Activated CD4-positive, alpha-beta T cell treated with anti-CD3 and anti-CD28 coated beads, Interleukin-2, Interleukin-6, amounts not matched to agents 100 ng/mL and 50 ng/mL, durations not matched to agents 16 hours and 8 hours (primary cell): ENCODE results near the gene SEPTIN8.
"Not testable (repeated sequence)": the region's sequence is repeated elsewhere in the genome, so short reads cannot be mapped to it uniquely, and the experiment has no call there.

Source experiments
- DNase-seq: peaks from one replicate; pipeline ENCODE4 v3.0.0-alpha.2; 2020

The SEPTIN8 gene

GRCh38 chr5:132812123-132812765 is 35.2 kb upstream of the SEPTIN8 start:
- DNase-seq, result no peak

- DNase-seq, result no peak
Observed at GRCh38 chr5:132810605-132811004, 33.6 kb upstream of the SEPTIN8 start.

GRCh38 chr5:132808866-132809265 is 31.8 kb upstream of the SEPTIN8 start:
- DNase-seq, result no peak

GRCh38 chr5:132808448-132808847 is 31.4 kb upstream of the SEPTIN8 start:
- DNase-seq, result no peak

- DNase-seq, result no peak
Observed at GRCh38 chr5:132807163-132807838, 30.3 kb upstream of the SEPTIN8 start.

GRCh38 chr5:132806804-132807162 is 29.7 kb upstream of the SEPTIN8 start:
- not testable (repeated sequence) for DNase-seq

GRCh38 chr5:132805872-132806271 is 28.8 kb upstream of the SEPTIN8 start:
- DNase-seq, result not testable (repeated sequence)

- not testable (repeated sequence) for DNase-seq
Observed at GRCh38 chr5:132804219-132804618, 27.2 kb upstream of the SEPTIN8 start.

- not testable (repeated sequence) for DNase-seq
Observed at GRCh38 chr5:132802685-132803066, 25.6 kb upstream of the SEPTIN8 start.

- no peak for DNase-seq
Observed at GRCh38 chr5:132802044-132802684, 25.1 kb upstream of the SEPTIN8 start.

- no peak for DNase-seq
Observed at GRCh38 chr5:132800545-132800944, 23.5 kb upstream of the SEPTIN8 start.

GRCh38 chr5:132799392-132799791 is 22.4 kb upstream of the SEPTIN8 start:
- no peak for DNase-seq

GRCh38 chr5:132797651-132798050 is 20.6 kb upstream of the SEPTIN8 start:
- DNase-seq, result no peak

GRCh38 chr5:132791026-132791425 is 14.0 kb upstream of the SEPTIN8 start:
- DNase-seq, result no peak

GRCh38 chr5:132790201-132790865 is 13.3 kb upstream of the SEPTIN8 start:
- DNase-seq, result no peak

GRCh38 chr5:132788990-132789886 is 12.2 kb upstream of the SEPTIN8 start:
- no peak for DNase-seq

GRCh38 chr5:132788508-132788907 is 11.5 kb upstream of the SEPTIN8 start:
- no peak for DNase-seq

- DNase-seq, result no peak
Observed at GRCh38 chr5:132787076-132787475, 10.0 kb upstream of the SEPTIN8 start.

GRCh38 chr5:132785864-132786263 is 8.8 kb upstream of the SEPTIN8 start:
- DNase-seq, result no peak

GRCh38 chr5:132785365-132785764 is 8.3 kb upstream of the SEPTIN8 start:
- no peak for DNase-seq

- no peak for DNase-seq
Observed at GRCh38 chr5:132782101-132782500, 5.1 kb upstream of the SEPTIN8 start.

GRCh38 chr5:132781029-132781428 is 4.0 kb upstream of the SEPTIN8 start:
- DNase-seq, result no peak

- DNase-seq, result no peak
Observed at GRCh38 chr5:132780577-132780976, 3.5 kb upstream of the SEPTIN8 start.
